IMR-90 (cell line): ENCODE data around the gene SERPINA12. TPM values are rescaled to one million over a fixed set of nuclear protein-coding genes. Genes with fewer than 3 reads are reported as not detected.

Source experiments
- ATAC-seq: fragments of 200-7000 bp; cut with Tn5 transposase; 2 replicates; pipeline ENCODE4 v1.9.1; 2020; ENCODE audit warnings: low read depth, mild to moderate bottlenecking, moderate library complexity
- BruUV-seq: library from RNA; stranded (reverse); fragments of 400-500 nt; replicated peaks from 2 replicates; lab custom pipeline; 2021; lab: Mats Ljungman, UMichigan
- CTCF ChIA-PET: fragments of 300-600 bp; formaldehyde crosslinking; extraction: SDS; loops from one replicate; lab custom pipeline; 2021; ENCODE audit warnings: antibody characterized with exemption; lab: Yijun Ruan, JAX
- POLR2A ChIA-PET: fragments of 300-600 bp; sonication (Branson Sonifier 250); formaldehyde crosslinking; loops from one replicate; lab custom pipeline; 2022; ENCODE audit warnings: antibody characterized with exemption; ENCODE audit not compliant: unreplicated experiment; lab: Charles Lee
- DNase-seq: peaks from one replicate; pipeline ENCODE4 v3.0.0; 2013
- H2AFZ ChIP-seq: replicated peaks from 2 replicates; pipeline ENCODE3; 2013; ENCODE audit warnings: low read length, mild to moderate bottlenecking; ENCODE audit not compliant: poor library complexity
- H2AK5ac ChIP-seq: 2 replicates; pipeline ENCODE4 v1.6.1; 2013; ENCODE audit warnings: low read depth, low read length, inconsistent platforms
- H2AK9ac ChIP-seq: replicated peaks from 2 replicates; pipeline ENCODE3; 2013; ENCODE audit warnings: mild to moderate bottlenecking, low read depth, low read length, moderate library complexity; ENCODE audit not compliant: poor library complexity
- H2BK120ac ChIP-seq: 2 replicates; pipeline ENCODE4 v1.6.1; 2013; ENCODE audit warnings: low read depth, low read length, inconsistent platforms
- H2BK15ac ChIP-seq: 3 replicates; pipeline ENCODE4 v1.6.1; 2013; ENCODE audit warnings: low read depth, low read length, inconsistent platforms
- H2BK20ac ChIP-seq: 2 replicates; pipeline ENCODE4 v1.6.1; 2013; ENCODE audit warnings: low read depth, mild to moderate bottlenecking, inconsistent platforms, low read length, moderate library complexity
- H2BK5ac ChIP-seq: 2 replicates; pipeline ENCODE4 v1.6.1; 2013; ENCODE audit warnings: mild to moderate bottlenecking, low read depth, low read length, inconsistent platforms; ENCODE audit not compliant: poor library complexity, severe bottlenecking
- H3K14ac ChIP-seq: replicated peaks from 2 replicates; pipeline ENCODE4 v1.6.1; 2013; ENCODE audit warnings: low read depth, low read length, inconsistent platforms
- H3K18ac ChIP-seq: 2 replicates; pipeline ENCODE4 v1.6.1; 2013; ENCODE audit warnings: low read depth, low read length, control low read depth
- H3K23ac ChIP-seq: 2 replicates; pipeline ENCODE4 v1.6.1; 2013; ENCODE audit warnings: low read depth, low read length, inconsistent platforms
- H3K27ac ChIP-seq: 2 replicates; pipeline ENCODE4 v1.5.1; 2013; ENCODE audit warnings: mild to moderate bottlenecking, control low read depth, low read length; ENCODE audit not compliant: insufficient read depth
- H3K27me3 ChIP-seq: 2 replicates; pipeline ENCODE4 v1.6.1; 2013; ENCODE audit warnings: low read length; ENCODE audit not compliant: control insufficient read depth, insufficient read depth
- H3K36me3 ChIP-seq: 2 replicates; pipeline ENCODE4 v1.6.1; 2013; ENCODE audit warnings: low read length, mixed read lengths; ENCODE audit not compliant: control insufficient read depth, insufficient read depth
- H3K4ac ChIP-seq: 2 replicates; pipeline ENCODE4 v1.6.1; 2013; ENCODE audit warnings: low read depth, low read length, inconsistent platforms
- H3K4me1 ChIP-seq: 2 replicates; pipeline ENCODE4 v1.6.1; 2013; ENCODE audit warnings: low read length, mixed read lengths; ENCODE audit not compliant: control insufficient read depth, insufficient read depth
- H3K4me2 ChIP-seq: 2 replicates; pipeline ENCODE4 v1.6.1; 2013; ENCODE audit warnings: low read depth, mild to moderate bottlenecking, control low read depth, low read length, moderate library complexity
- H3K4me3 ChIP-seq: 2 replicates; pipeline ENCODE4 v1.5.1; 2013; ENCODE audit warnings: low read depth, mild to moderate bottlenecking, control low read depth, low read length, moderate library complexity; ENCODE audit not compliant: insufficient read depth
- H3K56ac ChIP-seq: 2 replicates; pipeline ENCODE4 v1.6.1; 2013; ENCODE audit warnings: low read length, inconsistent platforms; ENCODE audit not compliant: insufficient read depth; ENCODE audit errors: extremely low read depth
- H3K79me1 ChIP-seq, 2 experiments: 2 replicates each; pipeline ENCODE4 v1.6.1; 2013; ENCODE audit warnings: low read length in 2 of 2, inconsistent platforms in 1 of 2, low read depth in 1 of 2
- H3K9ac ChIP-seq: 2 replicates; pipeline ENCODE4 v1.6.1; 2013; ENCODE audit warnings: low read depth, low read length, control low read depth
- H3K9me1 ChIP-seq: 2 replicates; pipeline ENCODE4 v1.6.1; 2013; ENCODE audit warnings: low read length, inconsistent platforms; ENCODE audit not compliant: insufficient read depth
- H3K9me3 ChIP-seq: 2 replicates; pipeline ENCODE4 v1.6.1; 2013; ENCODE audit warnings: low read length; ENCODE audit not compliant: control insufficient read depth, insufficient read depth
- H4K20me1 ChIP-seq: 2 replicates; pipeline ENCODE4 v1.6.1; 2013; ENCODE audit warnings: low read length, inconsistent platforms; ENCODE audit not compliant: insufficient read depth
- H4K5ac ChIP-seq: 2 replicates; pipeline ENCODE4 v1.6.1; 2013; ENCODE audit warnings: mild to moderate bottlenecking, low read depth, low read length, control low read depth
- H4K8ac ChIP-seq, 2 experiments: 2 replicates each; pipeline ENCODE4 v1.6.1; 2013; ENCODE audit warnings: low read depth in 2 of 2, low read length in 2 of 2, control low read depth in 1 of 2, inconsistent platforms in 1 of 2
- H4K91ac ChIP-seq: 2 replicates; pipeline ENCODE4 v1.6.1; 2013; ENCODE audit warnings: low read depth, low read length, inconsistent platforms; ENCODE audit not compliant: insufficient read depth
- CEBPB ChIP-seq: IDR thresholded peaks from 2 replicates; pipeline ENCODE4 v1.6.1; 2012; ENCODE audit warnings: low read depth, low read length, improper control_type of control experiment
- FOS ChIP-seq: fragments of 150-350 bp; IDR thresholded peaks from 2 replicates; pipeline ENCODE4 v1.6.1; 2016; ENCODE audit warnings: low read depth, low read length
- MAFK ChIP-seq: IDR thresholded peaks from 2 replicates; pipeline ENCODE4 v1.6.1; 2012; ENCODE audit warnings: low read depth, low read length, improper control_type of control experiment
- SMC3 ChIP-seq: fragments of 150-350 bp; IDR thresholded peaks from 2 replicates; pipeline ENCODE4 v1.6.1; 2016; ENCODE audit warnings: low read depth, mild to moderate bottlenecking, antibody characterized with exemption, low read length, moderate library complexity
- WGBS, 2 experiments: methylation state at CpG; one replicate each; pipeline versions ENCODE4 v1.1.5 to v1.1.7; 2013; ENCODE audit warnings: missing lambda C conversion rate in 2 of 2; ENCODE audit not compliant: insufficient read length in 1 of 2; ENCODE audit errors: extremely low coverage in 2 of 2; 5-methylcytosine and 5-hydroxymethylcytosine counted together
- dilution Hi-C: fragments of 300-500 bp; cut with HindIII; formaldehyde crosslinking; loops from one replicate; pipeline ENCODE4 v1.14.3; 2018; ENCODE audit warnings: low sequenced_read_pairs; ENCODE audit not compliant: unreplicated experiment
- in situ Hi-C: fragments of 300-500 bp; cut with MboI; formaldehyde crosslinking; loops from 3 replicates; pipeline ENCODE4 v1.14.3; 2019; ENCODE audit warnings: low sequenced_read_pairs, inconsistent platforms, mixed read lengths
- intact Hi-C: fragments of 100-400 bp; cut with micrococcal nuclease; formaldehyde crosslinking; loops from 2 replicates; pipeline ENCODE4 v1.10.0; 2022
- polyA plus RNA-seq, 3 experiments: library from polyadenylated mRNA; depleted of rRNA; stranded (reverse); fragments of >200 nt; gene quantifications; 2 replicates each; pipeline ENCODE4 v1.2.3, GENCODE V29; 2012; ENCODE audit warnings: low replicate concordance in 1 of 3
- total RNA-seq: library from RNA; depleted of rRNA; stranded (reverse); fragments of >200 nt; gene quantifications from 2 replicates; pipeline ENCODE4 v1.2.3, GENCODE V29; 2012
- TF ChIP-seq, protein P1 (sequence below): conservative IDR thresholded peaks from 2 replicates; pipeline ENCODE4 v1.5.1; 2012; ENCODE audit warnings: mild to moderate bottlenecking, low read depth, low read length, improper control_type of control experiment

The SERPINA12 gene
- total and polyA plus RNA-seq, 2 of the 4 experiments (the other 2 are of a cell fraction): not detected

DNA sequence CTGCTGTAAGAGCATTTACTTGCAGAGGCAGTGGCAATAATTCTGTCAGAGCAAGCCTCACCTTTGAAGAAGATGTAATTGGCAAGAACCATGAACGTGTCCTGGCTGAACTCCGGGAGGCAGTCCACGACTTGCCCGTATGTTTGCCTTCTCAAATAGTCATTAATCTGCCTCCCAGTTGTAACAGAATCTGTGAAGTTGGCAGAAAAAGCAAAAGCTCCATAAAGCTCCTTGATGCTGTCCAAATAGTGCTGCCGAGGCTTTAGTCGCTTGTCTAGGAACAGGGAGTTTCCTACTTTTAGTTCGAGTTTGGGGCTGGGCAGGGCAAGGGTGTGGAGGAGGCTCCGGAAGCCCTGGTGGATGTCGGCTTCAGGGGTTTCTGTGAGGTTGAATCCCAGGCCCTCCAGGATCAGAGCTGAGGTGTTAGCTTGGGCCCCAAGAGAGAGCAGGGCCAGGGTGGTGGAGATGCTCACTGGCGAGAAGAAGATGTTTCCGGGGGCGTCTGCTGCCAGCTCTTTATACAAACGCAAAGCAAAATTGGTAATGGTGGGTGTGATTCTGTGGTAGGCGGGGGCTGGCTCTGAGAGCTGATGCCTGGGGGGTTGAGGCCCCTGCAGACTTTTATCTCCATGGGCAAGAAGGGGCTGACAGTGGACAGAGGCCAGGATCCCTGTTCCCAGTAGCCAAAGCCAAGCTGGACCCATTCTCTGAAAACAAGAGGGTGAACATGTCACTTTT is 61.0 kb downstream of the SERPINA12 start:
- TF ChIP-seq, protein P1, sequence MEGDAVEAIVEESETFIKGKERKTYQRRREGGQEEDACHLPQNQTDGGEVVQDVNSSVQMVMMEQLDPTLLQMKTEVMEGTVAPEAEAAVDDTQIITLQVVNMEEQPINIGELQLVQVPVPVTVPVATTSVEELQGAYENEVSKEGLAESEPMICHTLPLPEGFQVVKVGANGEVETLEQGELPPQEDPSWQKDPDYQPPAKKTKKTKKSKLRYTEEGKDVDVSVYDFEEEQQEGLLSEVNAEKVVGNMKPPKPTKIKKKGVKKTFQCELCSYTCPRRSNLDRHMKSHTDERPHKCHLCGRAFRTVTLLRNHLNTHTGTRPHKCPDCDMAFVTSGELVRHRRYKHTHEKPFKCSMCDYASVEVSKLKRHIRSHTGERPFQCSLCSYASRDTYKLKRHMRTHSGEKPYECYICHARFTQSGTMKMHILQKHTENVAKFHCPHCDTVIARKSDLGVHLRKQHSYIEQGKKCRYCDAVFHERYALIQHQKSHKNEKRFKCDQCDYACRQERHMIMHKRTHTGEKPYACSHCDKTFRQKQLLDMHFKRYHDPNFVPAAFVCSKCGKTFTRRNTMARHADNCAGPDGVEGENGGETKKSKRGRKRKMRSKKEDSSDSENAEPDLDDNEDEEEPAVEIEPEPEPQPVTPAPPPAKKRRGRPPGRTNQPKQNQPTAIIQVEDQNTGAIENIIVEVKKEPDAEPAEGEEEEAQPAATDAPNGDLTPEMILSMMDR: no peak
- TF ChIP-seq FOS: no peak
- no peak for TF ChIP-seq SMC3
- no peak for TF ChIP-seq MAFK
- TF ChIP-seq CEBPB: no peak
- DNase-seq: no peak
- H2BK120ac ChIP-seq: no peak overlapping the region
- no peak overlapping the region for H3K4me2 ChIP-seq
- intact Hi-C loops: no loop called here
- CTCF ChIA-PET: interaction anchor here (1.2 to 1.3 kb wide), 2 partner anchors 14 to 18 kb away, joined by 3 read pairs; no protein-coding TSS in a partner anchor
- no peaks in the 10 kb centered on the region for H3K9me1 ChIP-seq
- no peaks in the 10 kb centered on the region for H3K4me1 ChIP-seq
- H2BK15ac ChIP-seq: no peak overlapping the region
- H3K14ac ChIP-seq: no peak overlapping the region
- H3K4me3 ChIP-seq: no peak overlapping the region
- no peak overlapping the region for H4K8ac ChIP-seq
- no peaks in the 10 kb centered on the region for H3K9me3 ChIP-seq
- no peak overlapping the region for H3K9ac ChIP-seq
- no peak overlapping the region for H3K23ac ChIP-seq
- no peak overlapping the region for H3K56ac ChIP-seq
- H2AFZ ChIP-seq: no peak overlapping the region
- no TSS peak for BruUV-seq
- H2AK5ac ChIP-seq: no peak overlapping the region
- no peak overlapping the region for H4K91ac ChIP-seq
- no peaks in the 10 kb centered on the region for H4K20me1 ChIP-seq
- no peaks in the 10 kb centered on the region for H3K36me3 ChIP-seq
- no peak overlapping the region for H3K4ac ChIP-seq
- 67% methylated on average over 6 of the region's 14 CpGs; no CpG with 5 or more reads in 1 of the 2 experiments for WGBS, 2 experiments
- H2AK9ac ChIP-seq: no peak overlapping the region
- H4K5ac ChIP-seq: no peak overlapping the region
- ATAC-seq: no peak
- H3K27ac ChIP-seq: no peak overlapping the region
- POLR2A ChIA-PET: no interaction called here
- no peak overlapping the region for H3K18ac ChIP-seq
- H2BK20ac ChIP-seq: no peak overlapping the region
- dilution Hi-C loops: no loop called here
- H2BK5ac ChIP-seq: no peak overlapping the region
- H3K79me1 ChIP-seq: no peaks in the 10 kb centered on the region
- no peaks in the 10 kb centered on the region; the same call in 1 of the 2 replicates for H3K27me3 ChIP-seq
- in situ Hi-C loops: no loop called here
